HepG2 (cell line): ENCODE results near the gene SLC38A4. TPM values are rescaled to one million over a fixed set of nuclear protein-coding genes. Genes with fewer than 3 reads are reported as not detected.
A peak's percentile ranks its signal among the peaks of the same experiment; 100 is the strongest.

Experiments used
- ATAC-seq: fragments of 200-7000 bp; cut with Tn5 transposase; 3 replicates; pipeline ENCODE4 v1.9.1; 2020; ENCODE audit warnings: mild to moderate bottlenecking, moderate library complexity
- BruUV-seq: library from RNA; stranded (reverse); fragments of 400-500 nt; replicated peaks from 2 replicates; lab custom pipeline; 2021; lab: Mats Ljungman, UMichigan
- CTCF ChIA-PET: fragments of 300-600 bp; formaldehyde crosslinking; extraction: SDS; loops from one replicate; lab custom pipeline; 2021; ENCODE audit warnings: low total read pairs, inconsistent platforms, low intra/inter-chr PET ratio; lab: Yijun Ruan, JAX
- POLR2A ChIA-PET: fragments of 350-600 bp; sonication (Branson Sonifier 250); formaldehyde crosslinking; loops from one replicate; lab custom pipeline; 2020; ENCODE audit warnings: antibody characterized with exemption, inconsistent platforms; lab: Yijun Ruan, JAX
- DNase-seq: peaks from one replicate; pipeline ENCODE4 v3.0.0-alpha.2; 2015; ENCODE audit warnings: low spot score
- FAIRE-seq: peaks from 3 replicates; lab custom pipeline; 2011; peaks lifted over from hg19 to GRCh38; lab: Jason Lieb, UNC
- H2AFZ ChIP-seq: one replicate; pipeline ENCODE4 v1.6.1; 2011; ENCODE audit warnings: low read length, inconsistent platforms
- H3K27ac ChIP-seq: fragments of 300-600 bp; 3 replicates; pipeline ENCODE4 v1.8.0; 2011; ENCODE audit warnings: mixed run types, mild to moderate bottlenecking, mixed read lengths, low read length, inconsistent platforms; ENCODE audit not compliant: insufficient read depth; ENCODE audit errors: extremely low read length
- H3K27me3 ChIP-seq, 2 experiments: fragments of 200-600 bp in 1 of 2; 2 replicates in 1 of 2; 3 replicates in 1 of 2; pipeline versions ENCODE4 v1.6.0 to v1.8.0; 2011; ENCODE audit warnings: low read length in 2 of 2, mild to moderate bottlenecking in 2 of 2, moderate library complexity in 2 of 2, inconsistent platforms in 1 of 2; ENCODE audit not compliant: insufficient read depth in 2 of 2, control insufficient read depth in 1 of 2
- H3K36me3 ChIP-seq, 2 experiments: fragments of 200-600 bp in 1 of 2; replicated peaks in 1 of 2; 2 replicates in 1 of 2; 3 replicates in 1 of 2; pipeline versions ENCODE4 v1.5.1 to v1.8.0; 2011; ENCODE audit warnings: low read length in 2 of 2, inconsistent platforms in 1 of 2; ENCODE audit not compliant: insufficient read depth in 2 of 2, control insufficient read depth in 1 of 2
- H3K4me1 ChIP-seq: 2 replicates; pipeline ENCODE4 v1.5.1; 2012; ENCODE audit warnings: low read length, inconsistent platforms; ENCODE audit not compliant: insufficient read depth
- H3K4me2 ChIP-seq: 2 replicates; pipeline ENCODE4 v1.6.0; 2011; ENCODE audit warnings: low read depth, low read length, inconsistent platforms
- H3K4me3 ChIP-seq, 3 experiments: fragments of 200-600 bp in 1 of 3; sonication (generic), shearing (Covaris generic) in 1 of 3; replicated peaks in 1 of 3; 2 replicates each; pipeline ENCODE4 v1.5.1; 2011 to 2016; ENCODE audit warnings: low read length in 3 of 3, inconsistent platforms in 2 of 3, low read depth in 2 of 3, mild to moderate bottlenecking in 2 of 3, control low read depth in 1 of 3, mixed read lengths in 1 of 3; ENCODE audit not compliant: insufficient read depth in 1 of 3
- H3K79me2 ChIP-seq: one replicate; pipeline ENCODE4 v1.6.1; 2011; ENCODE audit warnings: low read length, inconsistent platforms; ENCODE audit not compliant: insufficient read depth
- H3K9ac ChIP-seq: 2 replicates; pipeline ENCODE4 v1.6.0; 2011; ENCODE audit warnings: mild to moderate bottlenecking, low read depth, low read length, inconsistent platforms; ENCODE audit not compliant: insufficient read depth
- H3K9me3 ChIP-seq: 2 replicates; pipeline ENCODE4 v1.5.1; 2012; ENCODE audit warnings: mild to moderate bottlenecking, low read length
- H4K20me1 ChIP-seq: 2 replicates; pipeline ENCODE4 v1.6.0; 2011; ENCODE audit warnings: inconsistent platforms, mild to moderate bottlenecking, low read length, moderate library complexity; ENCODE audit not compliant: insufficient read depth
- BCL6 ChIP-seq: IDR thresholded peaks from 2 replicates; pipeline ENCODE4 v1.6.1; 2016; ENCODE audit warnings: missing genetic modification reagents, missing compliant biosample characterization
- ELF4 ChIP-seq: sonication (generic); formaldehyde crosslinking; IDR thresholded peaks from 2 replicates; pipeline ENCODE4 v1.5.0; 2020; ENCODE audit warnings: missing genetic modification reagents, mild to moderate bottlenecking, moderate library complexity, borderline replicate concordance
- ZNF549 ChIP-seq: sonication (generic); formaldehyde crosslinking; IDR thresholded peaks from 2 replicates; pipeline ENCODE4 v1.5.0; 2020; ENCODE audit warnings: missing genetic modification reagents
- WGBS: methylation state at CpG from one replicate; pipeline ENCODE4 v1.1.6; 2017; ENCODE audit warnings: low lambda C conversion rate; 5-methylcytosine and 5-hydroxymethylcytosine counted together
- in situ Hi-C: cut with HindIII; loops from 2 replicates; pipeline ENCODE4 v1.10.0; 2017; ENCODE audit warnings: low pct_unique_long_range_greater_than_20kb; ENCODE audit not compliant: extremely low pct_ligation_motif_present
- intact Hi-C: fragments of 100-400 bp; cut with micrococcal nuclease; formaldehyde crosslinking; loops from one replicate; pipeline ENCODE4 v1.10.0; 2022; ENCODE audit not compliant: unreplicated experiment
- polyA plus RNA-seq, 8 experiments: library from polyadenylated mRNA; depleted of rRNA in 3 of 8; stranded (reverse) in 7 of 8; unstranded in 1 of 8; fragments of >200 nt; fragmentation: Illumina TruSeq in 4 of 8; extraction: Trizol in 4 of 8; gene quantifications; 2 replicates each; pipeline versions ENCODE4 v1.2.1 to v1.2.3, GENCODE V29; 2011 to 2016; ENCODE audit warnings: low read depth in 4 of 8, missing spikeins in 1 of 8, mixed read lengths in 1 of 8; ENCODE audit not compliant: insufficient read depth in 1 of 8
- total RNA-seq, 5 experiments: library from RNA; depleted of rRNA; stranded (reverse); fragments of >200 nt; fragmentation: Illumina TruSeq; extraction: Trizol; gene quantifications; 2 replicates each; pipeline ENCODE4 v1.2.3, GENCODE V29; 2016; ENCODE audit warnings: low read depth in 1 of 5
- TF ChIP-seq, protein P1 (sequence below): sonication (generic); formaldehyde crosslinking; IDR thresholded peaks from 2 replicates; pipeline ENCODE4 v1.9.0; 2021; ENCODE audit warnings: missing genetic modification reagents, borderline replicate concordance
- TF ChIP-seq, protein P2 (sequence below): sonication (generic); formaldehyde crosslinking; IDR thresholded peaks from 2 replicates; pipeline ENCODE4 v1.8.0; 2022; ENCODE audit warnings: mild to moderate bottlenecking, missing genetic modification reagents, moderate library complexity

The SLC38A4 gene
- total and polyA plus RNA-seq, 2 of the 13 experiments (the other 11 are each of a cell fraction or from before 2014, with no cell fraction given): 3.5 to 5.2 TPM

DNA sequence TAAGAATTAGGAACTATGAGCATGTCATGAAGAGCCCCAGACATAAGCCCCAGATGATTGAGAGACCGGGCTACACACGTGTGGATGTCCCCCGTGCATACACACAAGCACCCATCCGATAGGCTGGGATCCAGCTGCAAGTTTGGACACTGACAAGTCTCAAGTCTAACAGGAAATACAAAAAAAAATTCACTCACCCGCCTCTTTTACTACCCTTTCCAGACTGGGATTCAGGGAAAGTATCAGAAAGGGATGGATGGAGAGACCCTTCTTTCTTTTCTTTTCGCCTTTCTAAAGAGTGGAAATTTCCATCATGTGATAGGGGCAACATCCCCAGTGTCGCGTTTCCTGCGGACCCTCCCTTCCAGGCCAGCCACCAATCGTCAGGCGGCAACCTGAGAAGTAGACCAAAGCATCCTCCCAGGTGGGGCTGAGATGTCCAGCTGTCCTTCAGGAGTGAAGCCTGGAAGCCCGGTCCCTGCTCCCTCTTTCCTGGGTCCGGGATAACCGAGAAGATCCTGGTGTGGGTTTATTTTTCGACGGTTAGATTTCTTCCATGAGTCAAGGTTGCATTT lies 6.4 kb upstream of the SLC38A4 start (continued):
- TF ChIP-seq, protein P1, sequence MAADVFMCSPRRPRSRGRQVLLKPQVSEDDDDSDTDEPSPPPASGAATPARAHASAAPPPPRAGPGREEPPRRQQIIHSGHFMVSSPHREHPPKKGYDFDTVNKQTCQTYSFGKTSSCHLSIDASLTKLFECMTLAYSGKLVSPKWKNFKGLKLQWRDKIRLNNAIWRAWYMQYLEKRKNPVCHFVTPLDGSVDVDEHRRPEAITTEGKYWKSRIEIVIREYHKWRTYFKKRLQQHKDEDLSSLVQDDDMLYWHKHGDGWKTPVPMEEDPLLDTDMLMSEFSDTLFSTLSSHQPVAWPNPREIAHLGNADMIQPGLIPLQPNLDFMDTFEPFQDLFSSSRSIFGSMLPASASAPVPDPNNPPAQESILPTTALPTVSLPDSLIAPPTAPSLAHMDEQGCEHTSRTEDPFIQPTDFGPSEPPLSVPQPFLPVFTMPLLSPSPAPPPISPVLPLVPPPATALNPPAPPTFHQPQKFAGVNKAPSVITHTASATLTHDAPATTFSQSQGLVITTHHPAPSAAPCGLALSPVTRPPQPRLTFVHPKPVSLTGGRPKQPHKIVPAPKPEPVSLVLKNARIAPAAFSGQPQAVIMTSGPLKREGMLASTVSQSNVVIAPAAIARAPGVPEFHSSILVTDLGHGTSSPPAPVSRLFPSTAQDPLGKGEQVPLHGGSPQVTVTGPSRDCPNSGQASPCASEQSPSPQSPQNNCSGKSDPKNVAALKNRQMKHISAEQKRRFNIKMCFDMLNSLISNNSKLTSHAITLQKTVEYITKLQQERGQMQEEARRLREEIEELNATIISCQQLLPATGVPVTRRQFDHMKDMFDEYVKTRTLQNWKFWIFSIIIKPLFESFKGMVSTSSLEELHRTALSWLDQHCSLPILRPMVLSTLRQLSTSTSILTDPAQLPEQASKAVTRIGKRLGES (CRISPR knock-in tag): no peak

DNA sequence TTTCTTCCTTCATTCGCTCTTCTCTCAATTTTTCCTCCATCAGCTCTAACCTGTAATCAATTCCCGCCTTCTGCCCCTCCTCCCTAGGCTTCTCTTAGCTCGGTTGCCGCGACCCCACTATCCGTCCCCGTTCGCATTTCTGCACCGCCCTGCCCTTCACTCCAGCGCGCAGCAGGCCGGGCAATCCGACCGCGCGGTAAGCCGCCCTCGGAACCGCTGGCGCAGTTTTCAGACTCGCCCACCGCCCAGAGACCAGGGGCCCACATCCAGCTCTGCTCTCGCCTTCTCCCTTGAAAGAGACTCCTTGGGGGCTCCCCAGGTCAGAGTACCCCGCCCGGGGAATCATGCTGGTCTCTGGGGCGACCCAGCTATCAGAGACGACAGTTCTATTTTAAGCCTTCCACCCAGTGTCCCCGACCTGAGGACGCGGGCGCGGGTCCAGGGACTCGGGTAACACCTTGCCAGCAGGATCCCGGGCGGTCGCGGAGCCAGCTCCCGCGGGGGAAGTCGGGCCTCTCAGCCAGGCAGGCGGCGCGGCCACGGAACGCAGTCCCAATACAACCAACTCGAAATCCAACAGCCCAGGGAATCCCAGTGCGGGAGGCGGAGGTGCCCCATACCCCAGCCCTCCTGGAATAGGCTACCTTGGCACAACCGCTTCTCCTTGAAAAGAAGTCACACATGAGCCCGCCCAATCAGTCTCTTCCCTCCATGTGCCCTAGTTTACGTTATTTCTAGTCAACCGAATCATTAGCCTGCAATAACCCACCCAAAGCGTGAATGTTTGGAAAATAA lies 5.7 kb upstream of the SLC38A4 start:
- Histone ChIP-seq H3K79me2 (no peaks in the 10 kb centered on the region), H3K36me3 (no peaks in the 10 kb centered on the region), H3K4me3 (no peak overlapping the region), H3K4me2 (no peak overlapping the region), H4K20me1 (no peaks in the 10 kb centered on the region), H3K27ac (no peak overlapping the region), H3K27me3 (peaks cover 5 to 29% of the 10 kb centered on the region in 2 experiments; a peak in 3 of 5 replicates), H3K4me1 (peaks cover under 1% of the 10 kb centered on the region; the same call in 1 of the 2 replicates), H3K9ac (no peak overlapping the region), H3K9me3 (no peaks in the 10 kb centered on the region), H2AFZ (no peak overlapping the region)
- DNase-seq (no peak), ATAC-seq (peak; percentile 23; the same call in 2 of the 3 replicates), FAIRE-seq (no peak)
- 59% methylated on average over 37 of the region's 53 CpGs for WGBS
- in situ Hi-C loops: no loop called here
- BruUV-seq: no TSS peak
- POLR2A ChIA-PET: no interaction called here
- CTCF ChIA-PET: no interaction called here
- intact Hi-C loops: no loop called here
- TF ChIP-seq ZNF549 (no peak), BCL6 (CRISPR knock-in tag) (no peak), ELF4 (CRISPR knock-in tag) (no peak)
- TF ChIP-seq, protein P2, sequence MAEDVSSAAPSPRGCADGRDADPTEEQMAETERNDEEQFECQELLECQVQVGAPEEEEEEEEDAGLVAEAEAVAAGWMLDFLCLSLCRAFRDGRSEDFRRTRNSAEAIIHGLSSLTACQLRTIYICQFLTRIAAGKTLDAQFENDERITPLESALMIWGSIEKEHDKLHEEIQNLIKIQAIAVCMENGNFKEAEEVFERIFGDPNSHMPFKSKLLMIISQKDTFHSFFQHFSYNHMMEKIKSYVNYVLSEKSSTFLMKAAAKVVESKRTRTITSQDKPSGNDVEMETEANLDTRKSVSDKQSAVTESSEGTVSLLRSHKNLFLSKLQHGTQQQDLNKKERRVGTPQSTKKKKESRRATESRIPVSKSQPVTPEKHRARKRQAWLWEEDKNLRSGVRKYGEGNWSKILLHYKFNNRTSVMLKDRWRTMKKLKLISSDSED (CRISPR knock-in tag): no peak
